B cell (primary cell): ENCODE measurements around the gene PDE4B. TPM values are rescaled to one million over a fixed set of nuclear protein-coding genes. Genes with fewer than 3 reads are reported as not detected.

Experiments
- ATAC-seq: fragments of 200-7000 bp; cut with Tn5 transposase; one replicate; pipeline ENCODE4 v1.10.0; 2021; ENCODE audit warnings: low read depth, mild to moderate bottlenecking, moderate number of reproducible peaks, moderate library complexity
- CTCF ChIA-PET: fragments of 350-600 bp; sonication (Branson Sonifier 250); formaldehyde crosslinking; loops from one replicate; lab custom pipeline; 2021; ENCODE audit warnings: antibody characterized with exemption, inconsistent platforms; lab: Charles Lee
- POLR2A ChIA-PET: fragments of 350-600 bp; sonication (Branson Sonifier 250); formaldehyde crosslinking; loops from one replicate; lab custom pipeline; 2021; ENCODE audit warnings: antibody characterized with exemption; lab: Charles Lee
- DNase-seq: peaks from one replicate; pipeline ENCODE4 v3.0.0; 2013
- H2AFZ ChIP-seq: 2 replicates; pipeline ENCODE4 v1.6.1; 2012; ENCODE audit warnings: mild to moderate bottlenecking, low read depth, low read length; ENCODE audit not compliant: insufficient read depth, poor library complexity, severe bottlenecking
- H3K27ac ChIP-seq, 2 donors: 1 replicate in 1 of 2; 2 replicates in 1 of 2; pipeline ENCODE4 v1.5.1; 2012 to 2013; ENCODE audit warnings: low read length in 2 of 2, mild to moderate bottlenecking in 2 of 2, moderate library complexity in 1 of 2
- H3K27me3 ChIP-seq, 4 experiments: fragments of 200-600 bp in 1 of 4; sonication (generic) in 1 of 4; replicated peaks in 1 of 4; 1 replicate in 2 of 4; 2 replicates in 2 of 4; pipeline versions ENCODE4 v1.6.1 to v1.7.0; 2013 to 2016; ENCODE audit warnings: low read length in 3 of 4, mild to moderate bottlenecking in 2 of 4, mixed read lengths in 1 of 4, moderate library complexity in 1 of 4; ENCODE audit not compliant: insufficient read depth in 4 of 4, control insufficient read depth in 3 of 4; ENCODE audit errors: control extremely low read depth in 1 of 4
- H3K36me3 ChIP-seq, 2 experiments: replicated peaks in 1 of 2; 1 replicate in 1 of 2; 2 replicates in 1 of 2; pipeline versions ENCODE4 v1.6.1 to v1.7.1; 2013; ENCODE audit warnings: low read length in 1 of 2; ENCODE audit not compliant: insufficient read depth in 2 of 2, control insufficient read depth in 1 of 2; ENCODE audit errors: control extremely low read depth in 1 of 2, extremely low read depth in 1 of 2
- H3K4me1 ChIP-seq, 2 donors: fragments of 200-600 bp in 1 of 2; sonication (generic) in 1 of 2; 1 replicate in 1 of 2; 2 replicates in 1 of 2; pipeline versions ENCODE4 v1.5.1 to v1.6.1; 2013 to 2017; ENCODE audit warnings: low read length in 2 of 2; ENCODE audit not compliant: control insufficient read depth in 2 of 2, insufficient read depth in 2 of 2
- H3K4me2 ChIP-seq: replicated peaks from 2 replicates; pipeline ENCODE3; 2012; ENCODE audit warnings: mild to moderate bottlenecking, low read depth, low read length; ENCODE audit not compliant: poor library complexity, severe bottlenecking
- H3K4me3 ChIP-seq, 5 experiments: fragments of 200-600 bp in 1 of 5; sonication (generic) in 1 of 5; 1 replicate in 3 of 5; 2 replicates in 2 of 5; pipeline versions ENCODE4 v1.5.1 to v1.7.0; 2011 to 2016; ENCODE audit warnings: low read length in 4 of 5, mild to moderate bottlenecking in 4 of 5, low read depth in 2 of 5, control low read depth in 1 of 5, moderate library complexity in 1 of 5; ENCODE audit not compliant: insufficient read depth in 1 of 5; ENCODE audit errors: control extremely low read depth in 1 of 5, extremely low read depth in 1 of 5
- H3K79me2 ChIP-seq: fragments of 200-600 bp; sonication (generic); one replicate; pipeline ENCODE4 v1.6.0; 2016; ENCODE audit warnings: low read length; ENCODE audit not compliant: control insufficient read depth, insufficient read depth
- H3K9ac ChIP-seq: fragments of 200-600 bp; sonication (generic); 2 replicates; pipeline ENCODE4 v1.6.1; 2017; ENCODE audit warnings: mild to moderate bottlenecking, low read length, moderate library complexity
- H3K9me3 ChIP-seq, 3 donors: one replicate each; pipeline versions ENCODE4 v1.6.1 to v1.7.1; 2013; ENCODE audit warnings: low read length in 2 of 3; ENCODE audit not compliant: control insufficient read depth in 2 of 3, insufficient read depth in 1 of 3; ENCODE audit errors: control extremely low read depth in 1 of 3
- H4K20me1 ChIP-seq: 2 replicates; pipeline ENCODE4 v1.6.0; 2012; ENCODE audit warnings: mild to moderate bottlenecking, low read length; ENCODE audit not compliant: insufficient read depth, control insufficient read depth, poor library complexity, severe bottlenecking
- H3K27ac Mint-ChIP-seq: one replicate; pipeline ENCODE4 v1.8.0; 2021; ENCODE audit warnings: mixed read lengths
- H3K27me3 Mint-ChIP-seq: one replicate; pipeline ENCODE4 v1.8.0; 2021; ENCODE audit warnings: mixed read lengths
- H3K4me1 Mint-ChIP-seq: one replicate; pipeline ENCODE4 v1.8.0; 2021; ENCODE audit warnings: mixed read lengths
- H3K4me3 Mint-ChIP-seq: one replicate; pipeline ENCODE4 v1.8.0; 2021; ENCODE audit warnings: mixed read lengths
- H3K9me3 Mint-ChIP-seq: one replicate; pipeline ENCODE4 v1.8.0; 2022; ENCODE audit warnings: mixed read lengths; ENCODE audit not compliant: insufficient read depth
- CTCF ChIP-seq: fragments of 200-600 bp; IDR thresholded peaks from one replicate; pipeline ENCODE4 v1.8.0; 2022; ENCODE audit warnings: antibody characterized with exemption, mild to moderate bottlenecking
- EZH2 ChIP-seq: IDR thresholded peaks from 2 replicates; pipeline ENCODE4 v1.6.1; 2012; ENCODE audit warnings: borderline replicate concordance, low read depth, mild to moderate bottlenecking, moderate library complexity, low read length; ENCODE audit not compliant: insufficient read depth, poor library complexity, severe bottlenecking
- WGBS: methylation state at CpG from one replicate; pipeline ENCODE4 v1.1.5; 2013; ENCODE audit warnings: missing lambda C conversion rate; ENCODE audit not compliant: insufficient coverage; 5-methylcytosine and 5-hydroxymethylcytosine counted together
- intact Hi-C: fragments of 100-400 bp; cut with micrococcal nuclease; formaldehyde crosslinking; loops from one replicate; pipeline ENCODE4 v1.10.0; 2022
- polyA plus RNA-seq: library from polyadenylated mRNA; depleted of rRNA; stranded (reverse); fragments of >200 nt; gene quantifications from 2 replicates; pipeline ENCODE4 v1.2.3, GENCODE V29; 2012
- total RNA-seq, 2 donors: library from RNA; stranded (reverse); fragments of 120-200 nt in 1 of 2; gene quantifications; 1 replicate in 1 of 2; 2 replicates in 1 of 2; pipeline versions ENCODE4 v1.2.3 to v1.2.4, GENCODE V29; 2013 to 2022

Gene PDE4B
- total and polyA plus RNA-seq, 2 donors (not counting 1 experiment from before 2014, with no cell fraction given): 63.7 to 242 TPM

DNA sequence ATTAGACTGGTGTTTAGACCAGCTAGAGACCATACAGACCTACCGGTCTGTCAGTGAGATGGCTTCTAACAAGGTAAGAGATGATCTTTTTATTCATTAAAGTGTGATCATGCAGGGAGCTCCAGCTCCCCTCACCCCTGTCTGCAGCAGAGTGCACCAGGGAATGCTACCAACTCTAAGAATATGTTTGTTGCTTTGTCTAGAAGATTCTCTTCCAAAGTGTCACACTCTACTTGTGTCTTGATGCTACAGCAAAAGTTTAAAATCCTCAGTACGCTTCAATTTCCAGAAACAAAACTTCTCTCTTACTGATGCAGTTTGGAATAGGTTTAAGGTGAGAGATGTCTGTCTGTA lies 539.8 kb downstream of the PDE4B start:
- Histone ChIP-seq H3K4me2 (peak overlapping the region; percentile 79), H4K20me1 (no peaks in the 10 kb centered on the region), H3K4me1 (peaks cover 51 to 63% of the 10 kb centered on the region in 2 donors), H3K36me3 (peaks cover 1 to 15% of the 10 kb centered on the region in 2 experiments), H2AFZ (peak overlapping the region; percentile 51), H3K9me3 (peaks cover 0 to 4% (median 0%) of the 10 kb centered on the region in 3 donors), H3K27ac (peak overlapping the region; percentile 94 to 98), H3K79me2 (peaks cover 65% of the 10 kb centered on the region), H3K27me3 (no peaks in the 10 kb centered on the region), H3K4me3 (peak overlapping the region; percentile 69 to 100 (median 90)), H3K9ac (peak overlapping the region; percentile 90)
- no peaks in the 10 kb centered on the region for H3K27me3 Mint-ChIP-seq
- no peak for TF ChIP-seq CTCF
- CTCF ChIA-PET: interaction anchor here (0.8 to 7.9 kb wide), 22 partner anchors 11 to 171 kb away, joined by 3 to 94 read pairs (median 6); no protein-coding TSS in a partner anchor
- ATAC-seq: no peak
- H3K4me1 Mint-ChIP-seq: peaks cover 57% of the 10 kb centered on the region
- WGBS: no CpG with 5 or more reads among the region's 2 CpGs
- no peaks in the 10 kb centered on the region for H3K9me3 Mint-ChIP-seq
- intact Hi-C loops: loop anchor here (10.0 kb wide), 1 partner anchor 592 kb away; the partner anchor contains the start of genes DNAI4 and MIER1
- H3K27ac Mint-ChIP-seq: peak overlapping the region; percentile 97
- peak overlapping the region; percentile 99 for H3K4me3 Mint-ChIP-seq
- POLR2A ChIA-PET: interaction anchor here (0.6 to 2.2 kb wide), 10 partner anchors 10 to 112 kb away, joined by 3 to 13 read pairs (median 4); no protein-coding TSS in a partner anchor
- DNase-seq: no peak

- H3K27ac ChIP-seq: peak overlapping the region; percentile 94 to 98
- H3K36me3 ChIP-seq: peaks cover 1 to 24% of the 10 kb centered on the region in 2 experiments
- Mint-ChIP-seq H3K27me3 (no peaks in the 10 kb centered on the region), H3K27ac (peak overlapping the region; percentile 97), H3K9me3 (no peaks in the 10 kb centered on the region), H3K4me1 (peaks cover 55% of the 10 kb centered on the region), H3K4me3 (peak overlapping the region; percentile 99)
- peaks cover 50 to 63% of the 10 kb centered on the region in 2 donors for H3K4me1 ChIP-seq
- ChIA-PET POLR2A (interaction anchor here (0.7 to 3.1 kb wide), 4 partner anchors 42 to 82 kb away, joined by 3 to 11 read pairs (median 7); no protein-coding TSS in a partner anchor), CTCF (interaction anchor here (1.5 to 7.9 kb wide), 8 partner anchors 34 to 111 kb away, joined by 6 to 94 read pairs (median 10); no protein-coding TSS in a partner anchor)
- DNase-seq: no peak
- intact Hi-C loops: loop anchor here (10.0 kb wide), 1 partner anchor 591 kb away; the partner anchor contains the start of genes DNAI4 and MIER1
- peak overlapping the region; percentile 79 for H3K4me2 ChIP-seq
- no peak for ATAC-seq
- H4K20me1 ChIP-seq: no peaks in the 10 kb centered on the region
- peak overlapping the region; percentile 69 to 100 (median 90) for H3K4me3 ChIP-seq
- TF ChIP-seq EZH2 (no peak), CTCF (no peak)
- no peaks in the 10 kb centered on the region for H3K27me3 ChIP-seq
- no peak overlapping the region for H2AFZ ChIP-seq
- peak overlapping the region; percentile 90 for H3K9ac ChIP-seq
- peaks cover 76% of the 10 kb centered on the region for H3K79me2 ChIP-seq
- H3K9me3 ChIP-seq: peaks cover 0 to 4% (median 0%) of the 10 kb centered on the region in 3 donors
- 0% methylated on average over 2 of the region's 4 CpGs for WGBS
Observed at GRCh38 chr1:66333466-66334199, 540.9 kb downstream of the PDE4B start.
